Measurements from ENCODE around the gene ZNF155. TPM values are rescaled to one million over a fixed set of nuclear protein-coding genes. Genes with fewer than 3 reads are reported as not detected.
A peak's percentile ranks its signal among the peaks of the same experiment; 100 is the strongest.

Gene ZNF155
- total RNA-seq = 1 to 10 TPM; 5.1 to 8.5 (median 6.5) TPM
- total RNA-seq (2013) = 11.3 TPM

DNA sequence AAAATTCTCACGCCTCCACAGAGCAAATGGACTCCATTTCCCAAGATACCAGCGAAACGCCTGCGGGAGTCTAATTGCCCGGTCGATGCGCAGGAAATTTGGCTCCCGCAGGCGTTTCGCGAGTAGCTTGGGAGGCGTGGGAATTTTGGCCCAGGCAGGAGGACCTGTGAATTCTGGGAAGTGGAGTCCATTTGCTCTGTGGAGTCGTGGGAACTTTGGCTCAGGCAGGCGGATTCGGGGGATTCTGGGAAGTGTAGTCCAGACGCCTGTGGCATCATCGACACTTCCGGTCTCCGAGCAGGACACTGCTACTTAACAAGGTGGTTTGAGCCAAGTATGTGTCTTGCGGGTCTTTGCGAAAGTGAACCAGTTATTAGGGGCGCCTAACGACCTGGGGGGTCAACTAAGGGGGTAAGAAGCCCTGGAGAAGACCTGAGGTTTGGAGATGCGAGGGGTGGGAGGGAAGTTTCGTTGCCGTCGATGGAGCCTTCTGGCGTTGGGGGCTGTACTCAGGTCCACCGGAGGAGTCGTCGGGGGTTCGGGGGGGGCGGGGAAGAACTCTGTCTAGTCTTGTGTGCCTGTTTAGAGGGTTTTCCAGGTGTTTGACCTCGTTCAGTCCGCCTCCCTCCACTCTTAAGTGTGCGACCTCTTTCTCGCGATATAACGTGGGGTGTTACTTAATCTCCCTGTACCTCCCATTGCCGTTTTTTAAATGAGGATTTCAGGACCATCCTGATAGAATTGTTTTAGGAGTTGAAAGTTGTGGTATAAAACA, at the start of gene ZNF155:
Gene ZNF155 (plus strand): TSS at position 277 of the 775 bp plus-strand sequence. CDS start 4,356 bp downstream, outside the sequence.
- Histone ChIP-seq H3K27me3 (ENCODE audit: control insufficient read depth, insufficient read depth, low read length) (no peaks in the 10 kb centered on the region), H3K36me3 (ENCODE audit: control insufficient read depth, insufficient read depth, low read length) (peaks cover 7% of the 10 kb centered on the region), H3K9me3 (ENCODE audit: control insufficient read depth, insufficient read depth, low read length) (no peaks in the 10 kb centered on the region), H3K4me1 (ENCODE audit: control insufficient read depth, insufficient read depth, low read length) (peaks cover 9% of the 10 kb centered on the region), H3K4me3 (ENCODE audit: low read length) (peak within 1 kb of the TSS; percentile 75), H3K27ac (ENCODE audit: low read length) (peak within 1 kb of the TSS; percentile 49)
- H3K4me1 Mint-ChIP-seq = peaks cover 0 to 5% of the 10 kb centered on the region in 2 donors
- DNase-seq (peak; percentile 56 to 86), ATAC-seq (peak; percentile 90 to 92 (median 91))
- intact Hi-C loops (cut with micrococcal nuclease) = loop anchor here (1.0 kb wide), 1 partner anchor 18 kb away; the partner anchor contains the start of gene ZNF230
- no peaks in the 10 kb centered on the region for H3K27me3 Mint-ChIP-seq (ENCODE audit: low read depth in 2 of 2)
- 2% methylated on average over 39 of the region's 40 CpGs for WGBS (ENCODE audit: insufficient coverage)
- no peaks in the 10 kb centered on the region for H3K9me3 Mint-ChIP-seq
- peaks cover 9% of the 10 kb centered on the region for H3K36me3 Mint-ChIP-seq
- peak within 1 kb of the TSS; percentile 63 to 90 for H3K27ac Mint-ChIP-seq
- H3K4me3 Mint-ChIP-seq = peak within 1 kb of the TSS; percentile 91
- TF ChIP-seq, protein P1, sequence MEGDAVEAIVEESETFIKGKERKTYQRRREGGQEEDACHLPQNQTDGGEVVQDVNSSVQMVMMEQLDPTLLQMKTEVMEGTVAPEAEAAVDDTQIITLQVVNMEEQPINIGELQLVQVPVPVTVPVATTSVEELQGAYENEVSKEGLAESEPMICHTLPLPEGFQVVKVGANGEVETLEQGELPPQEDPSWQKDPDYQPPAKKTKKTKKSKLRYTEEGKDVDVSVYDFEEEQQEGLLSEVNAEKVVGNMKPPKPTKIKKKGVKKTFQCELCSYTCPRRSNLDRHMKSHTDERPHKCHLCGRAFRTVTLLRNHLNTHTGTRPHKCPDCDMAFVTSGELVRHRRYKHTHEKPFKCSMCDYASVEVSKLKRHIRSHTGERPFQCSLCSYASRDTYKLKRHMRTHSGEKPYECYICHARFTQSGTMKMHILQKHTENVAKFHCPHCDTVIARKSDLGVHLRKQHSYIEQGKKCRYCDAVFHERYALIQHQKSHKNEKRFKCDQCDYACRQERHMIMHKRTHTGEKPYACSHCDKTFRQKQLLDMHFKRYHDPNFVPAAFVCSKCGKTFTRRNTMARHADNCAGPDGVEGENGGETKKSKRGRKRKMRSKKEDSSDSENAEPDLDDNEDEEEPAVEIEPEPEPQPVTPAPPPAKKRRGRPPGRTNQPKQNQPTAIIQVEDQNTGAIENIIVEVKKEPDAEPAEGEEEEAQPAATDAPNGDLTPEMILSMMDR (IDR thresholded peaks at IDR 0.05) = no peak

DNA sequence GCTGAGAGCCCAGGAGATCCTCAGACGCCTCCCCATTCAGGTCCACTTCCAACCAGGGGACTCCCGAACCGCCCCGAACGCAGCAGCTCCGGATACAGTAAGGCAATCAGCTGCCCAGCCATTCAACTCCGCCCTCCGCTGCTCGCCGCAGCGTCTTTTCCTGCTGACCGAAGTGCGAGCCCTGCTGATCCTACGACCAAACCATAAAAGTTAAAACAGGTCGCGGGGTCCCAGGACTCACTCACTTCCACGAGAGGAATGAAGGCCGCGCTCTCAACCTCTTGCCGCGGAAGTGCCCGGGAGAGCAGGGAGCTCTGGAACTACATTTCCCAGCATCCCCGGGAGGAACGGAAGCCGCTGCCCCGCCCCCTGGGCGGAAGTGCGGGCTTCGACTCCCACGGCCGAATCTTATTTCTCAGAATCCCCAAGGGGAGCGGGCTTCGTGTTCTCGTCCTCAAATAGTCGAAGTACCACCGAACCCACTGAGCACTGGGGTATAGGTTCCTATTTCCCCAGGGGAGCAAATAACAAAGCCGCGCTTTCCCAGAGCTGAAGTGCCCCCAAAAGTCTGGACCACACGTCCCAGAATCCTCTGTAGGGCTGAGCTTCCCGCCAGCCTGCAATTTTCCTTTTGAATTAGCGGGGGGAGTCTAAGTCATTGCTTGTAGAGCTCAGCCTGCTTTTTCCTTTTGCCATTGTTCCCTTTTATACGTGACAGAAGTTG, 48.8 kb upstream of the ZNF155 start, which contains the start of gene ZNF45:
Gene ZNF45 (minus strand): TSS at position 298 of the 724 bp plus-strand sequence. CDS start 13,097 bp downstream, outside the sequence.
- Mint-ChIP-seq H3K9me3 (no peaks in the 10 kb centered on the region), H3K36me3 (peaks cover 9% of the 10 kb centered on the region), H3K27me3 (ENCODE audit: low read depth in 2 of 2) (peaks cover 15 to 16% of the 10 kb centered on the region in 2 donors), H3K4me3 (peak within 1 kb of the TSS; percentile 92), H3K27ac (peak within 1 kb of the TSS; percentile 82 to 89), H3K4me1 (peaks cover 18 to 21% of the 10 kb centered on the region in 2 donors)
- peak within 1 kb of the TSS; percentile 60 for H3K4me3 ChIP-seq (ENCODE audit: low read length)
- intact Hi-C loops (cut with micrococcal nuclease) = loop anchor here (1.0 to 2.0 kb wide), 2 partner anchors 16 to 160 kb away; partner anchors contain the start of genes ZNF221 and ZNF224
- peaks cover 24% of the 10 kb centered on the region for H3K36me3 ChIP-seq (ENCODE audit: control insufficient read depth, insufficient read depth, low read length)
- peaks cover 11% of the 10 kb centered on the region for H3K4me1 ChIP-seq (ENCODE audit: control insufficient read depth, insufficient read depth, low read length)
- ATAC-seq (peak; percentile 96 to 98 (median 98)), DNase-seq (peak; percentile 77 to 94)
- TF ChIP-seq, protein P1 (IDR thresholded peaks at IDR 0.05) = no peak
- WGBS (ENCODE audit: insufficient coverage) = 1% methylated on average over 42 of the region's 42 CpGs
- H3K9me3 ChIP-seq (ENCODE audit: control insufficient read depth, insufficient read depth, low read length) = no peaks in the 10 kb centered on the region
- peaks cover 3% of the 10 kb centered on the region for H3K27me3 ChIP-seq (ENCODE audit: control insufficient read depth, insufficient read depth, low read length)
- H3K27ac ChIP-seq (ENCODE audit: low read length) = peak within 1 kb of the TSS; percentile 58

DNA sequence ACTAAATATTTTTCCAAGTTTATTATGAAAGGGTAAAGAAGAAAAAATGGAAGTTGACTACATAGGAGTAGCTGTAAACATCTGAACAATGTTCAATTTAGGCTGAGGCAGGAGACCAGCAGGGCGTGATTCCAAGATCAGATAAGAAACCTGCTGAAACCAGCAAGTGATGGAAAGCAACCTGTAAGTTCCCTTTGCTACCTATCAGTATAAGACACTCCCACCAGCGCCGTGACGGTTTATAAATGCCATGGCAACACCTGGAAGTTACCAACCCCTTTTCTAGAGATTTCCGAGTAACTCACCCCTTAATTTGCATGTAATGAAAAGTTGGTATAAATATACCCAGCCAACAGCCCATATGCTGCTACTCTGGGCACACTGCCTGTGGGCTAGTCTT, 47.8 kb upstream of the ZNF155 start:
- H3K27ac Mint-ChIP-seq = peak overlapping the region in 1 of 2 donors; percentile 82
- DNase-seq = peak in 1 of 2 donors; percentile 2

More for the DNA sequence above, 47.8 kb upstream of the ZNF155 start:
- H3K4me1 ChIP-seq (ENCODE audit: control insufficient read depth, insufficient read depth, low read length) = peaks cover 11% of the 10 kb centered on the region
- peaks cover 3% of the 10 kb centered on the region for H3K27me3 ChIP-seq (ENCODE audit: control insufficient read depth, insufficient read depth, low read length)
- Mint-ChIP-seq H3K27me3 (ENCODE audit: low read depth in 2 of 2) (peaks cover 20 to 21% of the 10 kb centered on the region in 2 donors), H3K9me3 (no peaks in the 10 kb centered on the region), H3K4me3 (peak overlapping the region; percentile 92), H3K4me1 (peaks cover 18 to 21% of the 10 kb centered on the region in 2 donors), H3K36me3 (peaks cover 7% of the 10 kb centered on the region)
- no peak overlapping the region for H3K4me3 ChIP-seq (ENCODE audit: low read length)
- peaks cover 15% of the 10 kb centered on the region for H3K36me3 ChIP-seq (ENCODE audit: control insufficient read depth, insufficient read depth, low read length)
- H3K9me3 ChIP-seq (ENCODE audit: control insufficient read depth, insufficient read depth, low read length) = no peaks in the 10 kb centered on the region
- intact Hi-C loops (cut with micrococcal nuclease) = no loop called here
- no peak for ATAC-seq
- TF ChIP-seq, protein P1 (IDR thresholded peaks at IDR 0.05) = no peak
- 93% methylated on average over 3 of the region's 5 CpGs for WGBS (ENCODE audit: insufficient coverage)
- H3K27ac ChIP-seq (ENCODE audit: low read length) = no peak overlapping the region
